IPS-20b (cell line): ENCODE data around the gene NISCH.

Source experiments
- H3K27ac ChIP-seq: one replicate; pipeline ENCODE4 v1.5.1; 2013; ENCODE audit warnings: low read length
- H3K27me3 ChIP-seq: 2 replicates; pipeline ENCODE4 v1.6.1; 2013; ENCODE audit warnings: mild to moderate bottlenecking, low read length, inconsistent platforms; ENCODE audit not compliant: insufficient read depth
- H3K36me3 ChIP-seq: 2 replicates; pipeline ENCODE4 v1.6.1; 2013; ENCODE audit warnings: low read depth, mild to moderate bottlenecking, inconsistent platforms, low read length, moderate library complexity; ENCODE audit not compliant: insufficient read depth
- H3K4me1 ChIP-seq: 2 replicates; pipeline ENCODE4 v1.6.1; 2013; ENCODE audit warnings: mild to moderate bottlenecking, control low read depth, inconsistent platforms, low read length, moderate library complexity; ENCODE audit not compliant: insufficient read depth
- H3K4me3 ChIP-seq: 2 replicates; pipeline ENCODE4 v1.5.1; 2013; ENCODE audit warnings: mild to moderate bottlenecking, low read length, inconsistent platforms
- H3K9ac ChIP-seq: 2 replicates; pipeline ENCODE4 v1.6.1; 2013; ENCODE audit warnings: low read depth, mild to moderate bottlenecking, inconsistent platforms, low read length, moderate library complexity
- H3K9me3 ChIP-seq: 2 replicates; pipeline ENCODE4 v1.6.1; 2013; ENCODE audit warnings: mild to moderate bottlenecking, low read depth, low read length, inconsistent platforms; ENCODE audit not compliant: insufficient read depth

Gene NISCH

DNA sequence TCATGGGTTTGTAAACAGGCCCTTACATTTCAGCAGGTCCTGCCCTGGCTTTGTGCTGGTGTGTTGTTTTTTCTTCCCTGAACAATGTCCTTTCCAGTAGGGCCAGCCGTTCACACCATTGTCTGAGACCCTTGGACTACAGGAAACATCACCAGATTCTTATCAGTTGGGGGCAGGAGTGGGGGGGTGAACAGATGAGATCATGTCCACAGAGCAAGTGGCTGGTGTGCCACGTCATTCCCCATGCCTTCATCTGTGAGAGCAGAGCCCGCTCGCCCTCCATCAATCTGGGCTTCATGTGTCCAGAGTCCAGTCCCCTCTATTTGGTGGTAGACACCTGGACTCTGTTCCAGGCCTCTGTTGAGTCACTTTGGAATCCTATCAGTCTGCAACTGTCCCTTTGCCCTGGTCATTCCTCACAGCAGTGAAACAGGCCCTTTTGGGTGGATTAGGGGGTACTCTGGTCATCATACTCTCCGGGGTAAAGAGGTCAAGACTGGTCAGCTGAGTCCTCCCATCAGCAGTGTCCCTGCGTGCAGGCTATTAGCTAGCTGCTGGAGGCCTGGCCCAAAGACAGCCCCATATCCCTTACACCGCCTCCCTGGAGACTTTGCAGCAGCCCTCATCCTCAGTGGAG, 25.5 kb upstream of the NISCH start:
- H3K9me3 ChIP-seq, result no peaks in the 10 kb centered on the region
- H3K27me3 ChIP-seq, result no peaks in the 10 kb centered on the region
- no peak overlapping the region for H3K4me3 ChIP-seq
- H3K9ac ChIP-seq, result no peak overlapping the region
- H3K36me3 ChIP-seq, result no peaks in the 10 kb centered on the region
- no peaks in the 10 kb centered on the region for H3K4me1 ChIP-seq
- no peak overlapping the region for H3K27ac ChIP-seq

GRCh38 chr3:52430416-52430810, 25.0 kb upstream of the NISCH start:
- Histone ChIP-seq H3K4me1 (no peaks in the 10 kb centered on the region), H3K9ac (no peak overlapping the region), H3K4me3 (no peak overlapping the region), H3K9me3 (no peaks in the 10 kb centered on the region), H3K27me3 (no peaks in the 10 kb centered on the region), H3K36me3 (no peaks in the 10 kb centered on the region), H3K27ac (no peak overlapping the region)

DNA sequence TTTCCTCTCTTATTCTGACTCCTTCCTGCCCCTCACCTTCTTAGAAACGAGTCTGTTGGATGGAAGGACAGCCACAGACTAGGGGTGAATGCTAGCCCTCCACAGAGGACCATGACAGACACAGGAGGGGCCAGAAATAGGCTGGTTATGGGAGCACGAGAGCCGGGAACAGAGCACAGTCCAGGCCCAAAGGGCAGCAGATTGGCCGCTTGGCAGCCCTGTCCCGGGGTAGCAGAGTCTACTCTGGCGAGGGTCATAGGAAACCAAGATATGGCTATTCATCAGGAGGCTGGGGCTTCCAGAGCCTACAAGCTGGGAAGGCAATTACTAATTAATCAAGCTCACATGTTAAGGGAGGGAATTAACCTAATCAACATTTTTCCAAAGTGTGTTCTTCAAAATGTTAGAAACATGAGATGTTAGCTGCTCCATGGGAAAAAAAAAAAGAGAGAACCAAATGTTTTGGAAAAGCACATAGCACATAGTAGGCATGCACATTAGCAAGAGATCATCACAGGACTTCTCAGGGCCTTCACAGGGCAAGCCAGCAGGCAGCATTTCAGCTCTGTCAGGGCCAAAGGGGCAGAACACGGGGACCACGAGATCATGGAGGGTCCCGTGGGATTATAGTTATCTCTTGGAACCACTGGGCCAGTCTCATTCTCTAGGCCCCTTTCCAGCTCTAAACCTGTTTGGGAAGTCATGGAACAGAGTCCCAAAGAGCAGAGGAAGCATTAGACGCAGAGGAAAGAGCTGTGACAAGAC, 23.8 kb upstream of the NISCH start:
- no peaks in the 10 kb centered on the region for H3K4me1 ChIP-seq
- H3K9me3 ChIP-seq, result no peaks in the 10 kb centered on the region
- H3K4me3 ChIP-seq, result no peak overlapping the region
- H3K36me3 ChIP-seq, result no peaks in the 10 kb centered on the region
- H3K9ac ChIP-seq, result no peak overlapping the region
- H3K27me3 ChIP-seq, result no peaks in the 10 kb centered on the region
- no peak overlapping the region for H3K27ac ChIP-seq

DNA sequence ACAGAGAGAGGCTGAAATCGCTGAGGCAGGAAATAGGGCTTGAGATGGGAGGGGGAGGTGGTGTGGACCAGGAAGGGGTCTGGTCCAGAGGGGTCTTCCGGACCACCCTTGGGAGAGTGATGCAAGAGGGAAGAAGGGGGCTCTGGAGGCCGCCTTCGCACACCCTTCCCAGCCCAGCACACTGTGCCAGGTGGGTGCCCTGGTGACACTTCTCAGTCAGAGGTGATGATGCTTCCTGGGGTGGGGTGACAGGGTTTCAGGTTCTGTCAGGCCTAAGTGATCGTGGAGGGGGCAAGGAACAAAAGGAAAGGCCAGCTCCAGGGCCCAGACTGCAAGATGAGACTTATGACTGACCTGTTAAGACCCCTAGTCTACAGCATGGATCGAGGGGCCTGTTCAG, 23.2 kb upstream of the NISCH start:
- Histone ChIP-seq H3K4me3 (no peak overlapping the region), H3K36me3 (no peaks in the 10 kb centered on the region), H3K27me3 (no peaks in the 10 kb centered on the region), H3K9me3 (no peaks in the 10 kb centered on the region), H3K27ac (no peak overlapping the region), H3K9ac (no peak overlapping the region), H3K4me1 (no peaks in the 10 kb centered on the region)

- H3K27ac ChIP-seq, result no peak overlapping the region
- no peak overlapping the region for H3K9ac ChIP-seq
- H3K9me3 ChIP-seq, result no peaks in the 10 kb centered on the region
- no peaks in the 10 kb centered on the region for H3K27me3 ChIP-seq
- H3K36me3 ChIP-seq, result no peaks in the 10 kb centered on the region
- no peaks in the 10 kb centered on the region for H3K4me1 ChIP-seq
- H3K4me3 ChIP-seq, result no peak overlapping the region
Observed at GRCh38 chr3:52432691-52433141, 22.7 kb upstream of the NISCH start.

GRCh38 chr3:52433328-52433995, 21.9 kb upstream of the NISCH start:
- no peaks in the 10 kb centered on the region for H3K27me3 ChIP-seq
- no peaks in the 10 kb centered on the region for H3K4me1 ChIP-seq
- H3K9me3 ChIP-seq, result no peaks in the 10 kb centered on the region
- H3K36me3 ChIP-seq, result no peaks in the 10 kb centered on the region
- H3K4me3 ChIP-seq, result no peak overlapping the region
- H3K9ac ChIP-seq, result no peak overlapping the region
- H3K27ac ChIP-seq, result no peak overlapping the region

DNA sequence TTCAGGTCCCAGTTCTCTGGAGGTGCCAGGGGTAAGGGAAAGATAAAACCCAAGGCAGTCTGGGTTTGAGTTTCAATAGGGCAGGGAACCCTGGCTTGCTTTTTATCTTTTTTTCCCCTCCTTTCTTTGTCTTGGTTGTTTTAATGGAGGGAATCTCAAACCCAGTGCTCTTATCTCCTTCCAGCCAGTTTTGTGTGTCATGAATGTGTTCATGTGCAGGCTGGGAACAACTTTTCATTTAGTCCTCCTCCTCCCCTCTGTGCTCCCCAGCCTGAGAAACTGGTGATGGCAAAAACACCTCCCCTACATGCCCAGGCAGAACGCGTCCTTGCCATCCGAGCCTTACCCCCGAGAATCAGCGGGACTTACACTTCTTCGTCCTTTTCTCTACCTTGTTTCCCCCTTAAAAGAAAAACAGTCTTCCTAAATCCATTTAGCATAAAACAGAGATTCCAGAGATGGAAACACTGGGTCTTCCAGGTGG, 21.4 kb upstream of the NISCH start:
- Histone ChIP-seq H3K27ac (no peak overlapping the region), H3K36me3 (no peaks in the 10 kb centered on the region), H3K9ac (no peak overlapping the region)

DNA sequence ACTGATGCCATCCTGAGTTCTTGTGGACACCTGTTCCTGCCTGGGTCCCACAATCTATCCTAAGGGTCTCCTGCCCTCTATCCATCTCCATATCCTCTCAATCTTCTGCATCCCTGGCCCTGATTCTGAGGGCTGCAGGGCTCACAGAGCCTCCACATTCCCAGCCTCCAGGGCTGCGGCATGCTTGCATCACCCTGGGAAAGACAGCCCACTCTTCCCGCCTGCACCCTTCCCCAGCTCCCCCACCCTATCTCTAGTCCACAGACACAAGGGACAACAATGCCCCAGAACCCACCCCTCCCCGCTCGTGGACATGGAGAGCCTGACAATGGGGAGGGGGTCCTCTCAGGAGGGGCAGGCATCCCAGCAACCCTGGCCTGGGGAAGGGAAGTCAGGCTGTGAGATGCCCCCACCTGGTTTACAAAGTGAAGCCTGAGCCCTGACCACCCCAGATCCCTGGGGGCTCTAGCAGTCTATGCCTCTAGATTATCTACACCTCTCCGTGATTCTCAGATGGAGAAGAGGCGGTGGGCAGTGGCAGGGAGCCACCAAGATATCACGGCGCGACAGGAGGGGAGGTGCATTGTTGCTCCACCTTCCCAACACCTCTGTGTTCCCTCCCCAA, 20.8 kb upstream of the NISCH start:
- no peak overlapping the region for H3K9ac ChIP-seq
- no peak overlapping the region for H3K4me3 ChIP-seq
- H3K36me3 ChIP-seq, result no peaks in the 10 kb centered on the region
- H3K27me3 ChIP-seq, result no peaks in the 10 kb centered on the region
- H3K4me1 ChIP-seq, result no peaks in the 10 kb centered on the region
- H3K27ac ChIP-seq, result no peak overlapping the region
- no peaks in the 10 kb centered on the region for H3K9me3 ChIP-seq

More for the DNA sequence above, 21.4 kb upstream of the NISCH start:
- H3K27me3 ChIP-seq, result no peaks in the 10 kb centered on the region
- H3K9me3 ChIP-seq, result no peaks in the 10 kb centered on the region
- no peak overlapping the region for H3K4me3 ChIP-seq
- H3K4me1 ChIP-seq, result no peaks in the 10 kb centered on the region

- Histone ChIP-seq H3K27ac (no peak overlapping the region), H3K36me3 (no peaks in the 10 kb centered on the region), H3K9me3 (no peaks in the 10 kb centered on the region), H3K4me3 (no peak overlapping the region), H3K9ac (no peak overlapping the region), H3K4me1 (no peaks in the 10 kb centered on the region), H3K27me3 (no peaks in the 10 kb centered on the region)
Observed at GRCh38 chr3:52435246-52436101, 19.9 kb upstream of the NISCH start.

GRCh38 chr3:52436500-52437149, 18.8 kb upstream of the NISCH start:
- no peaks in the 10 kb centered on the region for H3K36me3 ChIP-seq
- no peaks in the 10 kb centered on the region for H3K9me3 ChIP-seq
- no peaks in the 10 kb centered on the region for H3K27me3 ChIP-seq
- H3K4me1 ChIP-seq, result no peaks in the 10 kb centered on the region
- no peak overlapping the region for H3K27ac ChIP-seq
- no peak overlapping the region for H3K9ac ChIP-seq
- H3K4me3 ChIP-seq, result no peak overlapping the region
